HG02970 (cell line): ENCODE results near the gene CAPN7.

Experiments
- ATAC-seq: cut with Tn5 transposase; IDR thresholded peaks from one replicate; pipeline ENCODE4 v1.9.1; 2021; ENCODE audit warnings: mild to moderate bottlenecking, moderate library complexity, moderate number of reproducible peaks; ENCODE audit not compliant: unreplicated experiment, low FRiP score

Gene CAPN7

DNA sequence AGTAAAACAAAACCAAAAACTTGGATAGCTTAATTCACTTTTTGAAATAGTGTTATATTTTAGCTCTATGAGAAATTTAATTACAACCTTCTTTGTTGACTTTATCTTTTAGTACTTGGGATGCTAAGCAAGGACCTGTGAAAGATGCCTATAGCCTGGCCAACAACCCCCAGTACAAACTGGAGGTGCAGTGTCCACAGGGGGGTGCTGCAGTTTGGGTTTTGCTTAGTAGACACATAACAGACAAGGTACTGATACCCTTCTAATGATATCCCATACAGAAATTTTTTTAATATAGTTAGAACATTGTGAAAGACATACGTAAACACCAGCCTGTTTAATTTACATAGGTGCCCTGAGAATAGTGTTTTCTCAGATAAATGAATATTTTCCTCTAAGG is 35.3 kb downstream of the CAPN7 start:
- no peak for ATAC-seq

DNA sequence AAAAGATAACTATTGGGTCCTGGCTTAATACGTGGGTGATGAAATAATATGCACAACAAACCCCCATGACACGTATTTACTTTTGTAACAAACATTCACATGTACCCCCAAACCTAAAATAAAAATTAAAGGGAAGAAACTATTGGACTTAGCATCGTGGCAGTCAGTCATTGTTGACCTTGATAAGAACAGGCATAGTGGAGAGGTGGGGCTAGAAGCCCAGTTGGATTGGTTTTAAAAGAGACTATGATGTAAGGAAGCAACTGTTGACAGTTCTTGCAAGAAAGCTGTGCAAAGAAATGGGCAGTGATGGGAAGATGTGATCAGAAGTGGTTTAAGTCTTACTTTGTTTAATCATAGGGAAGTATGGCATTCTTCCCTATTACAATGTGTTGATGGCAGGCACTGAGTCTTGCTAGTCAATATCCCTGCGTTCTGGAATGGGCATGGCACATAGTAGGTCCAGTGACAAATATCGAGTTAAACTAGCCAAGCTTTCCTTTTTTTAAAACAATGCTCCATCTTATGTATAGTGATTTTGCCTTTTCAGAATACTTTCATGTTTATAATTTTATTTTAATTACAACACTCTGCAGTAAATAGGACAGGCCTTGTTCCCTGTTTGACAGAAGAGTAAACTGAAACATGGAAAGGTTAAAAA is 37.9 kb downstream of the CAPN7 start:
- ATAC-seq, result no peak

- ATAC-seq, result no peak
Observed at GRCh38 chr3:15246186-15246585, 40.1 kb downstream of the CAPN7 start.

GRCh38 chr3:15253023-15253697 is 47.1 kb downstream of the CAPN7 start:
- no peak for ATAC-seq

DNA sequence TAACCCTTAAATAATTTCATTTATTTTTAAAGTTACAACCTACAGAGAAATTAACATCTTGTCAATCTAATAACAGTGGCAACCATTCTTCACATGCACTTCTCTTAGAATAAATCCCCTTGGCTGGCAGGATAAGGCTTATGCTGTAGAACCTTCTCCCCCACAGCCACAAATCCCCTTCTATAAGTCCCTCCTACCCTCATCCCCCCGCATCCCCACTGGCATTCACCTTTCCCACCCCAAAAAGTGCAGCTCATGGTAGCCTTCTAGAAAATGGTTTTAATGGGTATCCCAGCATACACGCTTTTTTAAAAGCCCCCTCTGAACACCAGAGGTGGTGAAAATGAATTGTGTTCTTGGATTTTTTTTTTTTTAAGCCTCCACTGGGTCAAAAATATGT is 49.2 kb downstream of the CAPN7 start:
- ATAC-seq, result no peak

DNA sequence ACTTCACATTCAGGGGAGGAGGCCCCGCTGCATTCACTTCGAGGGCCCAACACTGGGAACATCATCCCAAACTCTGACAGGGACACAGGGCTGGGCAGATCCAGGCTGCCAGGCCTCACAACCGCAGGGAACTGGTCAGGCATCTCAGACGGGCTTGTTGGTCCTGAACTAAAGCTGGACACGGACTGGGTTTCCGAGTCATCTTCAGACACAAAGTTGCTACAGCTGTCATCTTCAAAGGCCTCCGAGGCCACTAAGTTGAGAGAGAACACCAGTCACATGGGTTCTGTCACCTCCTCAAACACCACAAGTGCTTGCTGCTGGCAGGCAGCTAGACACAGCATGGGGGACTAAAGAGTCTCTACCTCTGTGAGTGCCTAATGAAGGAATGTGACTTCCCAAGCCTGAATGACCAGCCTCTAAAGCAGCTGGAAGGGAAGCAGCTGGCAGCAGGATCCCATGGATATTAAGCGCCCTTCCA is 50.9 kb downstream of the CAPN7 start:
- no peak for ATAC-seq

DNA sequence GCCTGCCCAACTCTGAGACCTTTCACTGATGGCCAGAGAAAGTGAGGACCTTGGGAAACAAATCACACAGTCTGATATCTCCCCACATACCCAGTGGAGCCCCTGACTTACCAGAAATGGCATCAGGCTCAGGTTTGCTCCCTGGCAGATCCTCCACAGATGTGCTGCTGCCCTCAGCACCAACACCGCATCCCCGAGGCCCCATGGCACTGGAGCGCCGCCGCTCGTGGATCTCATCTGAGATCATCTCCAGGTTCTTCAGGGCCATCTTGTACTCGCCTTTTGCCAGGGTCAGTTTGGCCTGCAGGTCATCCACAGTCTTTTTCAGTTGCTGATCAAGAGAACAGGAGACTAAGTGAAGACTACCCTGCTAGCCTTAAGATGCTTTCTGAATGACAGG is 52.7 kb downstream of the CAPN7 start:
- ATAC-seq, result no peak

GRCh38 chr3:15260531-15260930 is 54.5 kb downstream of the CAPN7 start:
- ATAC-seq, result no peak

- ATAC-seq, result no peak
Observed at GRCh38 chr3:15261274-15261673, 55.2 kb downstream of the CAPN7 start.

DNA sequence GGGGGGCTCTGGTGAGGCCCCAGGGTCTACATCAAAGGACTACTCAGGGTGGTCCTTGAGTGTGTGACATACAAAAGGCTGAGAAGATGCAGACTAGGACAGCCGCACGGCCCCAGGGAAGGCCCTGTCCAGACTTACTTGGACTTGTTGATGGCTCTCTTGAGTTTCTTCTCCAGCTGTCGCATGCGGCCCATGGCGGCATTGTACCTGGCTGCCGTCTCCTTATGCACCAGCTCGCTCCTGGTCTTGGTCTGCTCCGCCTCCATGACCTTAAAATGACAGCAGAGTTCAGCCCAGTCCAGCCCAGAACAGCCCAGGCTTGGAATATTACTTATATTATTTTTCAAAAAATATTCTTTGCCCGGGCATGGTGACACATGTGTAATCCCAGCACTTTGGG is 56.0 kb downstream of the CAPN7 start:
- no peak for ATAC-seq

DNA sequence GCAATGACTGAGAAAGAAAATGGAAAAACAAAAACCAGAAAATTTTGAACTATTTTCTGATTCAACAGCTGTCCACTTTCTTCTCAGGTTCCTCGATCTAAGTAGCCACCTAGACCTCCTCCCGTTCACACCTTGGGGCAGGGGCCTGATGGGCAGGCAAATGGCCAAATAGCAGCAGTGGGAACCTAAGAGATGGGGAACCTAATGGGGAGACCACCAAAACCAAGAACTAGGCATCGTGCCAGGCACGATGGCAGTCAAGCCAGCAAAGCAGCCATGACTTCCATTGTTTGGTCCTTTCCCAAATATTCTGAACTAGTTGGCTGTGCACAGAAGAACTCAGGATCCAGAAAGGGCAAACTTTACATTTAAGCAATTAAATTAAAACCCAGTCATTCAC is 57.1 kb downstream of the CAPN7 start:
- no peak for ATAC-seq

GRCh38 chr3:15263926-15264325 is 57.9 kb downstream of the CAPN7 start:
- ATAC-seq, result no peak

- ATAC-seq, result no peak
Observed at GRCh38 chr3:15264486-15264885, 58.4 kb downstream of the CAPN7 start.

GRCh38 chr3:15265655-15266509 is 59.8 kb downstream of the CAPN7 start:
- no peak for ATAC-seq

DNA sequence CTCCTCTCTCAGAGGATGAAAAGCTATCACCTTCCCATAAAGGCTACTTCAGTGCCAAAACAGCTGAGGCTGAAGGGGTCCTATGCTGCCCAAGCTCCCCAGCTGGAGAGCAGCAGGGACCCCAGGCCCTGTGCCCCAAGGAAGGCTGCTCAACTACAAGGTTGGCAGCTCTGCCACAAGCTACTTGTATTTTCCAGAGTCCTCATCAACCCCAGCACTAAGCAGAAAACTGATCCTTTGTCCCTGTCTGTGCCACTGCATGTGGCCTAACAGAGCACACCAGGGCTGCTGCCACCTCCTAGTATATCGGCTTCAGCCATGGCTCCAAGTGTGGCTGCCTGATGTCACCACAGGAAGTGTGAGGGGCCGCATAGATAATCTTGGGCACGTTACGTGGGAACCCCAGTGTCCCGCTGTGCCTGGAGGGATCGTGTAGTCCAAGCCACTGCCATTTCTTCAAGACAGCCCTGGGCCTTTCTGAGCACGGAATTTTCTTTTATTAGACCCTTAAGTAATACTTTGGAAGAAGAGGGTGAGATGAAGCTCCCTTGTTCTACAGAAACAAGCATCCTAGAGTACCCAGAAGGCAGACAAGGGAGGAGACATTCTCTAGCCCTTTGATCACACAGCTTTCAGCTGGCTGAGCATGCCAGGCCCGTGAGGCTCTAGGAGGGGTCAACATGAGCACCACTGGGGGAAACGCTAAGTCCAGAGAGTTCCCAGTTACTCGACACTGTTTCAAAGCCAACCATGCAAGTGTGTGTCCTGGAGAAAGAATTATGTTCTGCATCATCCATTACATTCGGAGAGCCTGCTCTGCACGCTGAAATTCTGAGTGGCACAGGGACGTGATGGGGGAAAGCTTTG is 60.7 kb downstream of the CAPN7 start:
- no peak for ATAC-seq

GRCh38 chr3:15267502-15267901 is 61.5 kb downstream of the CAPN7 start:
- ATAC-seq, result no peak

- no peak for ATAC-seq
Observed at GRCh38 chr3:15268033-15268631, 62.1 kb downstream of the CAPN7 start.

- ATAC-seq, result no peak
Observed at GRCh38 chr3:15269091-15269989, 63.3 kb downstream of the CAPN7 start.

DNA sequence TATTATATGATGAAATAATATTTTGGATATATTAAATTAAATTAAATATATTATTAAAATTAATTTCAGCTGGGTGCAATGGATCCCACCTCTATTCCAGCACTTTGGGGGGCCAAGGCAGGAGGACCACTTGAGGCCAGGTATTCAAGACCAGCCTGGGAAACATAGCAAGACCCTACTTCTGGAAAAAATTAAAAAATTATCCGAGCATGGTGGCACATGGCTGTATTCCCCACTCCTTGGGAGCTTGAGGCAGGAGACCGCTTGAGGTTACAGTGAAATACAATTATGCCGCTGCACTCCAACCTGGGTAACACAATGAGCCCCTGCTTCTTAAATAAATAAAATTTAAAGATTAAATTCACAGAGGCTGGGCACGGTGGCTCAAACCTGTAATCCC is 65.0 kb downstream of the CAPN7 start:
- ATAC-seq, result no peak
